NCI-H526 (cell line): ENCODE data around the gene MAGIX.
"Not testable (repeated sequence)": the region's sequence is repeated elsewhere in the genome, so short reads cannot be mapped to it uniquely, and the experiment has no call there.

Experiments
- DNase-seq, 2 experiments: peaks; one replicate each; lab custom pipeline; 2025; lab: John Stamatoyannopoulos, UW

MAGIX gene

GRCh38 chrX:49162620-49163019 is at the start of gene MAGIX:
MAGIX (plus strand) TSS chrX:49162758; CDS start chrX:49162890, 132 bp downstream.
- no peak for DNase-seq

GRCh38 chrX:49116076-49116475 is 46.5 kb upstream of the MAGIX start:
- no peak for DNase-seq

GRCh38 chrX:49116716-49117115 is 45.8 kb upstream of the MAGIX start:
- DNase-seq, result no peak

- no peak for DNase-seq
Observed at GRCh38 chrX:49117581-49117980, 45.0 kb upstream of the MAGIX start.

DNA sequence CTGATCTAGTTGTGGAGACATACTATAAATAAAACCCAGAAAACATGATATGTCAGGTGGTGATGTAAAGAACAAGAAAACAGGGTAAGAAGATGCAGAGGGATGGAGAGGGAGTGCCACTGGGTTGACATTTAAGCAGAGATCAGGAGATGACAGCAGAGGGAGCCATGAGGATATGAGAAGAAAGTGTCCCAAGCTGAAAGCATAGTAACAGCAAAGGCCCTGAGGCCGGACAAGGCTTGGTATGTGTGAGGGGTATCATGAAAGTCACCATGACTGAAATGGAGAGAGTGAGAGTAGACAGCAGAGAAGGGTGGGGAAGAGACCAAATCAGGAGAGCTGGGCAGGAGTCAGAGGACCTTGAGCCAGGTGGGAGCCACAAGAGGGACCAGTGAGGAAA is 42.5 kb upstream of the MAGIX start:
- DNase-seq, result peak in 1 of 2 experiments; percentile 18

GRCh38 chrX:49122499-49122898 is 40.1 kb upstream of the MAGIX start:
- no peak for DNase-seq

GRCh38 chrX:49127742-49128258 is 34.8 kb upstream of the MAGIX start:
- DNase-seq, result not testable (repeated sequence)

DNA sequence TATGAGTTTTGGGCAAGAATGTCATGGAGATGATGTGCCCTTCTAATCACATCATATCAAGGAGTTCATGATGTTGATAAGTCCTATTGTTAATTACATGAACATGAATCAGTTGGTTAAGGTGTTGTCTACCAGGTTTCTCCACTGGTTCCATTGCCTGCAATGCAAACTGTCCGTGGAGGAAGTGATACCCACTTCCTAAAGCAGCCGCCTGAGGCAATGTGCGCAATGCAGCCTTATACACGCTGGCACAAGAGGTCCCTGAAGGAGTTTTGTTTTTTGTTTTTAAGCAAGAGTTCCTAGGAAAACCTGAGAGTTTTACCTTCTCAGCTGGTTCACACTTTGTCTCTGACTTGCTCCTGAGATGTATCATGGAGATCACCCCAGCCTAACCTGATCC is 33.1 kb upstream of the MAGIX start:
- no peak for DNase-seq

GRCh38 chrX:49132275-49132674 is 30.3 kb upstream of the MAGIX start:
- DNase-seq, result not testable (repeated sequence)

GRCh38 chrX:49133759-49134158 is 28.8 kb upstream of the MAGIX start:
- DNase-seq, result no peak

DNA sequence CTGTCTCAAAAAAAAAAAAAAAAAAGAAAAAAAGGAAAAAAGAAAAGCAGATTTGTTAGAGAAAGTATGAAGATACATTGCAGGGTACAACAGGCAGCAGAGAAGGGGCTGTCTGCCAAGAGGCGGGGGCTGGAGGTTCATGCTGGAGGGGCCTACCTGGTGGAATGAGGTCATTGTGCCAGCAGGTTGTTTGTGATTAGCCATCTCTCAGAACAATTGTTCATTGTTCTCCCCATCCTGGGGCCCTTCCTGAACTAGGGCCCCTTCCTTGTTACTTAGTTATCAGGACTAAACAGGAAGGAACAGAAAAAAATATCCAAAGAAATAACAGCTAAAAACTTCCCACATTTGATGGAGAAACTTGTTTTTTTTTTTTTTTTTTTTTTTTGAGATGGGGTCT is 25.1 kb upstream of the MAGIX start:
- no peak for DNase-seq

GRCh38 chrX:49139713-49140112 is 22.8 kb upstream of the MAGIX start:
- DNase-seq, result no peak

DNA sequence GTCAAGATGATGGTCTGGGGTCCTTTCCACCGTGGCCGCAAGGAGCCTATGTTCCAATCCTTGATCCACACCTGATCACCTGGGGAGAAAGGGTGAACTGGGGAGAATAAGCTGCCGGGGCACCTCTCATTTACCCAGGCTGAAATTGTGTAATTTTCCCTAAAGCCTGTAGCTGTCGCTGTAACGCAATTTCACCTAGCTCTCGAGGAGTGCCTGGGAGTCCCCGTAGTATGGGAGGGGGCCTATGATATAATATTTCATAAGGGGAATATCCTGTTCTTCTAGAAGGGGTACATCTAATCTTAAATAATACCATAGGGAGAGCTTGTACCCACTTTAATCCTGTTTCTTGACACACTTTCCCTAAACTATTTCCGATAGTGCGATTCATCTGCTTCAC is 20.3 kb upstream of the MAGIX start:
- DNase-seq, result not testable (repeated sequence)

GRCh38 chrX:49143154-49143553 is 19.4 kb upstream of the MAGIX start:
- not testable (repeated sequence) for DNase-seq

- DNase-seq, result no peak
Observed at GRCh38 chrX:49147282-49147681, 15.3 kb upstream of the MAGIX start.

DNA sequence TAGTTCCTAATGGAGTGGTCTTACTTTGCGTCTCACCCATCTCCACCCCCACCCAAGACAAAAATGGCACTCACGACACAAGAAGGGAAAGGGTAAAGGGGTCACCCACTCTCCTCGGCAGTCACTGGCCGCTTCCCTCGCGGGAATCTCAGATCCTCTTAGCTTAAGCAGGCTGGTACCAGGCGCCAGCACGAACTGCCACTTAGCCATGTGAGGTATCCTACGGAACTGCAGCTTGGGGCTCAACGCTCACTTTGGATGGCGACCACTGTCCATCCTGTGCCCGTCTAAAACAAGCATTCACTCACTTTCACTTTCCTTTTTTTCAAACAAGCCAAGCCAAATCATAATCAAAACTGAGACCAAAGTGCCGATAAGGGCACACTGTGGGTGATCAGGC is 14.6 kb upstream of the MAGIX start:
- DNase-seq, result no peak

DNA sequence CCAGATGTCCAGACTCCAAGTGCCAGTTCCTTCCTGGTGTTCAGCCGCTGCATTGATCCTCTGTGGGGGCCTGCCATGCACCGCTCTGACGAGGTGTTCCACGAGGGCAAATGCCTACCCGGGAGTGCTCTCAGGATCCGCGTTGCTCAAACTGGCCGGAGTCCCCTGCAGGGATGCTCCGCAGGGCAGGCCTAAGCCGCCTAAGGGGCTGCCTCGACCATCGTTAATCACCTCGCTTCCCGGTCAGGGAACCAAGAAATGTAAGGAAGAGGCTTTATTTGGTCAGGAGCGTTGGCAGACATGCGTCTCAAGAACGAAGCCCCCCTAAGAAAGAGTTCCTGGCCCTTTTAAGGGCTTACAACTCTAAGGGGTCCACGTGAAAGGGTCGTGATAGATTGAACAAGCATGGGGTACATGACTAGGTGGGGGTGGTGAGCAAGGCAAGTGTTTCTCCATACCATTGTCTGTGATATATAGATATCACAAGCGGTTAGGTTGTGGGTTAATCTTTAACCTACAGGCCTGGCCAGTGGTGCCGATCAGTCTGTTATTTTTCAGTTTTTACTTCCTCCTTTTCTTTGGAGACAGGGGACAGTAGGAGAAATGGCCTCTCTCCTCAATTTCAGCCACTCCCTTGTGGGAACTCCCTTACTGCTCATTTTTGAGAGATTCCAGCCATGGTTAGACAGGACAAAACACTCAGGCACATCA is 14.0 kb upstream of the MAGIX start:
- DNase-seq, result peak in 1 of 2 experiments; percentile 64

DNA sequence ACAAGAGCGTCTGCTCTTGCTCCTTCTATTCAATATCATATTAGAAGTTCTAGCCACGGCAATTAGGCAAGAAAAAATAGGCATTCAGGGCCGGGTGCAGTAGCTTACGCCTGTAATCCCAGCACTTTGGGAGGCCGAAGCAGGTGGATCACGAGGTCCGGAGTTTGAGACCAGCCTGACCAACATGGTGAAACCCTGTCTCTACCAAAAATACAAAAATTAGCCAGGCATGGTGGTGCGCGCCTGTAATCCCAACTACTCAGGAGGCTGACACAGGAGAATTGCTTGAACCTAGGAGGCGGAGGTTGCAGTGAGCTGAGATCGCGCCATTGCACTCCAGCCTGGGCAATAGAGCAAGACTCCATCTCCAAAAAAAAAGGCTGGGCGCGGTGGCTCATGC is 13.3 kb upstream of the MAGIX start:
- DNase-seq, result not testable (repeated sequence)

- DNase-seq, result no peak
Observed at GRCh38 chrX:49153467-49153866, 9.1 kb upstream of the MAGIX start.

GRCh38 chrX:49155243-49155899 is 7.2 kb upstream of the MAGIX start:
- DNase-seq, result peak in 1 of 2 experiments; percentile 26

DNA sequence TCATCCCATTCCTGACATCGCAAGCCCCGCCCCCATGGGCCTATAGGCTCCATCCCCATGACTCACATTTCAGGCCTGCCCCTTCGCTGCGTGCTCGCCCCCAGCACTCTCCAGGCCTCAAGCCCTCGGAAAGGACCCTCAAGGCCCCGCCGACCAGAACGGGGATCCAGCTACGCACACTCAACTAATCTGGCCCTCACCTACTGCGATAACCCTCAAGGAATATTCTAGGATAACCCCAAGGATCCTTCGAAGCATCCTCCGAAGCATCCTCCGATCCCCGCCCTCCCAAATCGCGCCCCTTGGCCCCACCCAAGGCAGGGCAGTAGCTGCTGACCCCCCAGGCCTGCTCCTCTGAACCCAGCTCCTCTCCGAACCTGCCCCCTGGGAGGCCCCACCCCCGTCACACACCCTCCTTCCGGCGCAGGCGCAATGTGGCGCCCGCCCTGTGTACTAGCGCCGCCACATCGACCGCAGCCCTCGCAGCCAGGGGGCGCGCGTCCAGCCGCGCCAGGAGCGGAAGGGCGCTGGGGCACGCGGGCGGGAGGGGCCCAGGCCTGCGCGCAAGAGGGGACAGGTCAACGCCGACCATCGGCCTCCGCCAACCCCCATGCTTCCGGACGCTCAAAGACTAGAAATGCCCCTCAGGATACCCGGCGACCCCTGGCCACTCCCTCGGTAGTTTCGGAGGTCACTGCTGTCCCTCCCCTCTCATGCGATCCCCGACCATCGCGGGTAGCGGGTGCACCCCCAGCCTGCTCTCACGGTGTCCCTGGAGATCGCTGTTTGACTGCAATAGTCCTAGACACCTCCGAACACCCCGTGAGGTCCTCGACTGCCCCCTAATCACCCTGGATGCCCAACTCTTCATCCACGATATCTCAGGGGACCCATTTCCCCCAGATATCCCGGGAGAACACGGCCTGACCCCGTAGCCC is 6.4 kb upstream of the MAGIX start:
- peak; percentile 64 to 84 for DNase-seq

GRCh38 chrX:49157194-49157593 is 5.4 kb upstream of the MAGIX start:
- no peak for DNase-seq
